GM18870 (cell line): ENCODE results near the gene GALNT11.

Source experiments
- ATAC-seq: cut with Tn5 transposase; IDR thresholded peaks from one replicate; pipeline ENCODE4 v1.9.1; 2021; ENCODE audit warnings: moderate library complexity; ENCODE audit not compliant: unreplicated experiment

The GALNT11 gene

DNA sequence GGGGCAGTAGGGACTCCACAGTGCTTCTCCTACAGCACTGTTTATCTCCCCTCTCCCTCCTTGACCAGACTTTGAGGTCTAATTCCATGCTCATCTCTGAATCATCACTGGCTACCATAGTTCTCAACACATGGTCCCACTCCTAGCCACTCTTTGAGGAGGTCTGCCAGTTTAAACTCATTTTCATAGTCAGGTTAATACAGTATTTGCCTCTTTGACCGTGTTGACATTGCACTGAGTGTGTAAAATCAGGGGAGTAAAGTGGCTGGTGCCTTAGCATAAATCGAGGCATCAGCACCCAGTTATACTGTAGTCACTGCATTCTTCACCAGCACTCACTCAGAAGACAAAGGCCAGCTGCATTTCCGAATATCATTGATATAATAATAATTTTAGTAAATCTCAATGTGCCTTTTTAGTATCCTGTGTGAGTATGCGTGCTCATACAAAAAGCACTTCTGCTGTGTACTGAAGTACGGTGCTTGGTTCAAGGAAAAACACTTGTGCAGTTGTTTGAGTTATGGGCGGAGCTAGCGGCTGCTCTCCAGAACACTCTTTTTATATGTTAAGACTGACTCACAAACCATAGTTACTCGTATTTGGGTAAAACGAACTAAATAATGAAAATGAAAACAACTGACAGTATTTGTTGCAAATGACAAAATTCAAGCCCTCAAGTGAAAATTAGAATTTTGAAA lies 89.7 kb downstream of the GALNT11 start:
- no peak for ATAC-seq

DNA sequence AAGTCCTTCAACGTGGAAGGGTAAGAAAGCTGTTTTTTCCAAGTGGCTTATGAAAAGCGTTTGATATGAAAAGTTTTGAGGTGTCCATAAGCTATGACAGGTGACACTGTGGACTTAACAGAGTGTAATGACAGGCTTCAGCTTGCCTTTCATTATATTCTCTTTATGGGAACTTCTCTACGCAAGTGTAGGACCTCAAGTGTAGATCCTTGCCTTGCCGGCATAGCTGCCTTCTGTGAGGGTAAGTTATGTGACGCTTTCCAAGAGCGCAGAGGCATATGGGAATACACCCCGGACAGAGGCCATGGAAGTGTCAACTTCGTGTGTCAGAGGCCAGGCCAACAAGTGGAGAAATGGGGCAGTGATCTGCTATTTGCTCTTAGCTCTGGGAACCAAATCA lies 91.9 kb downstream of the GALNT11 start:
- ATAC-seq: no peak

DNA sequence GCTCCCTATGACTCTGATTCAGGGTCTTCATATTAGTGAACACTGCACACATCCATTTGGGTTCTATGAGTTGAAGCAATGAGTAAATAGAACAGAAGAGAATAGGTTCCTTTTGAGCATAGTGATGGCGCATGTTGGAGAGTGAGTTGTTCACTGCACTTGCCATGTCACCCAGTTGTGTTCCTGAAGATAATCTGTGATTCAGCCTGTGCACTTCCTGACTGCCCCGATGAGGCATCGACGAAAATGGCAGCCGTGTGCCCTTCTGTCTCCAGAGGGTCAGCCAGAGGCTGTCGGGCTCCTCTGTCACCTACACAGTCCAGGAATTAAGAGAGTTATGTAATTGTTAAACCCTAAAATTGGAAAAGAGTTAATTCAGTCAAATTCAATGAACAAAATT lies 94.7 kb downstream of the GALNT11 start:
- no peak for ATAC-seq

DNA sequence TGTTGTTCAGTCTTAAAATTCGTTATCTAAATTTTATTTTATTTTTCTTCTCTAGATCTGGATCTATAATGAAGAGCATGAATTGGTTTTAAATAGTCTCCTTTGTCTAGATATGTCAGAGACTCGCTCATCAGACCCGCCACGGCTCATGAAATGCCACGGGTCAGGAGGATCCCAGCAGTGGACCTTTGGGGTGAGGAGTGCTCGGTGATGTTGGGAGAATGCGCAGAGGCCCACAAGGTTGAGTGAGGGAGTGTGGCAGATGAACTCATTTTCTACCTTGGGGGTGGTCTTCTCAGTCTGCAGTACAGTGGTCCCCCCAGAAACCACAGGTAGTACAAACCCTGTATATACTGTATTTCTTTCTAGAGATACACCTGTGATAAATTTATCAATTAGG lies 95.3 kb downstream of the GALNT11 start:
- no peak for ATAC-seq

DNA sequence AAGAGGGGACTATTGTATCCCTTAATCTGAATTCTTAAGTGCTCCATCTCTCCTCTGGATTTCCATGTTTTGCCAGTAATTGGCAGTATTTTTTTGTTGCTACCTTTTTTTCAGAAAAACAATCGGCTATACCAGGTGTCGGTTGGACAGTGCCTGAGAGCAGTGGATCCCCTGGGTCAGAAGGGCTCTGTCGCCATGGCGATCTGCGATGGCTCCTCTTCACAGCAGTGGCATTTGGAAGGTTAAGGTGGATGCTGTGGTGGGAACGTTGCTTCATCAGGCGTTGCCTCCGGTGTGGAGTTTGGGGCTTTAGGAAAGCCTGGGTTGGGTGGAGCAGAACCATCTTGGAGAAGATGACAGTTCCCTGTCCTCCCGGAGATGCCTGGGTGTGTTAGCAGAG lies 96.0 kb downstream of the GALNT11 start:
- no peak for ATAC-seq

DNA sequence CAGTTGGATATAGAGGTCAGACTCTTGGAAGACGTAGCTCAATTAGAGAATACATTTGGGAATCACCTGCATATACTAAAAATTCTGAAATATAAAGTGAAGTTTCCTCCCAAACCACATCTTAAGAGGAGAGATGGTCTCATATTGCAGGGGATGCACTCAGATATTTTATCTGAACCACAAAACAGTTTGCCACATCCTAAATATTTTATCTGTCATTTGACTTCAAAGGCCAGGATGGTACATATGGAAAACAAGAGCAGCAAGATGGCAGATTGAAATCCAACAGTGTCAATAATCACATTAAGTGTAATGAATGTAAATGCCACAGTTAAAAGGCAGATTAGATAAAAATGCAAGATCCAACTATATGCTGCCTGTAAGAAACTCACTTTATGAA lies 97.1 kb downstream of the GALNT11 start:
- ATAC-seq: no peak

DNA sequence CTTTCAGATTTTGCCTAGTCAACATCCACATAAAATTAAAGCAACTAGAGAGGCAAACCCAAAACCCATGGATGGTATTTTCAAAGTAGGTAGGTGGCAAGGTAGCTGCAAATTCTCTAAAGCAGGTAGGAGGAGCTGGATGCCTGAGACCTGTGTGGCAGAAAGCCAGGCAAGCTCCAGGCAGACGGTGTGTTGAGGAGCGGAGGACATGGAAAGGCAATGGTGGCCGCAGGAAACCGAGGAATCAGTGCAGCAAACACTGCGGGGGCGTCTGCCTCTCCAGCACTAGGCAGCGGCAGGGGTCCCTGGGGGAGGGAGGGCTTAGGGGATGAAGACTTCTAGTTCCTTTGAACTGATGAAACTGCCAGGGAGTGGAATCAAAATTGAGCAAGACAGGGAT lies 101.3 kb downstream of the GALNT11 start:
- ATAC-seq: no peak

DNA sequence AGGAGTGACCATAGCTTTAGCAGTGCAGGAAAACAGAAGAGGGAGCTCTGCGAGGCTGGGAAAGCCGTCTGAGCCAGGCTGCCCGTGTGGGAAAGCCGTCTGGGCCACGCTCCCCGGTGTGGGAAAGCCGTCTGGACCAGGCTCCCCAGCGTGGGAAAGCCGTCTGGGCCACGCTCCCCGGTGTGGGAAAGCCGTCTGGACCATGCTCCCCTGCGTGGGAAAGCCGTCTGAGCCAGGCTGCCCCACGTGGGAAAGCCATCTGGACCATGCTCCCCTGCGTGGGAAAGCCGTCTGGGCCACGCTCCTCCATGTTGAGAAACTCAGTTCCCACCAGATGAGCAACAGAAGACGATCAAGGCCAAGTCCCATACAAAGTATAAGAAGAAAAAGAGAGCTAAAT lies 101.8 kb downstream of the GALNT11 start:
- no peak for ATAC-seq

DNA sequence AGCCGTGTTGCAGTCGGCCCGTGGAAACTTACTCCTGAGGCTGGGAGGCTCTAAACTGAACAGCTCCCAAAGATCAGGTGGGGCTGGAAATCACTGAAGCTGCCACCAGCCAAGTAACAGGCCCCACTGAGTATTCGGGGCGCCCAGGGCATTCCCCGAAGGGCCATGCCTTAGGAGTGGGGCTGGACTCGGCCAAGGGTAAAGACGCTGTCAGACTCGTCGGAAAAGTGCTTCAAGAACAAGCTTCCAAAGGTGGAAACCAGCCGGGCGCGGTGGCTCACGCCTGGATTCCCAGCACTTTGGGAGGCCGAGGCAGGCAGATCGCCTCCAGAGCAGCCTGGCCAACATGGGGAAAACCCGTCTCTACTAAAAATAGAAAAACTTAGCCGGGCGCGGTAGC lies 102.8 kb downstream of the GALNT11 start:
- no peak for ATAC-seq

DNA sequence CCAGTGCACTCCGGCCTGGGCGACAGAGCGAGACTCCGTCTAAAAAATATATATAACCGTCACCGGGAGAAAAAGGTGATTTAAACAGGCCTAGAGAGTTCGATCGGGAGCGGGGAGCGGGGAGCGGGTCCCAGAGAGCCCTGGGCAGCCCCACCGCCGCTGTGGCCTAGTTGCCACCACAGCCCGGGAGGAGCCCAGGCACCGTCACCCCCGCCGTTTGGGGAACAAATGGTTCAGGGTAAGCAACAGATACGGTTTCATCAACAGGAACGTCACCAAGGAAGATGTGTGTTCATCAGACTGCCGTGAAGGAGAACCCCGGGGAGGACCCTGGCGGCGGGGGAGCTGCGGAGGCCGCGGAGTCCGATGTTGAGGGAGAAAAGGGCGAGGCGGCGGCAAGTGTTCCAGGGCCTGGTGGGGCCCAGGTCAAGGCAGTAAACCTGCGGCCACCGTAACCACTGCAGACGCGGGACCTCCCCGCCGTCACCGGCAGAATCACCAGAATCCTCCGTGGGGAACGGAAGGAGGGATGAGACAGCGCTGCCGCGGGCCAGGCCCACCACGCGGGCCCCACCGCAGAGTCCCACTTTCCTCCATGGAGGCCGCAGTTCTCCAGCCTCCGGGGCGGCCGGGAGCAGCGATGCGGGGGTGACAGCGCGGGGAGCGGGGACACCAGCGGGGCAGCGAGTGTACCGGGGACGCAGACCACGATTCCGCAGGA lies 103.4 kb downstream of the GALNT11 start:
- ATAC-seq: no peak

DNA sequence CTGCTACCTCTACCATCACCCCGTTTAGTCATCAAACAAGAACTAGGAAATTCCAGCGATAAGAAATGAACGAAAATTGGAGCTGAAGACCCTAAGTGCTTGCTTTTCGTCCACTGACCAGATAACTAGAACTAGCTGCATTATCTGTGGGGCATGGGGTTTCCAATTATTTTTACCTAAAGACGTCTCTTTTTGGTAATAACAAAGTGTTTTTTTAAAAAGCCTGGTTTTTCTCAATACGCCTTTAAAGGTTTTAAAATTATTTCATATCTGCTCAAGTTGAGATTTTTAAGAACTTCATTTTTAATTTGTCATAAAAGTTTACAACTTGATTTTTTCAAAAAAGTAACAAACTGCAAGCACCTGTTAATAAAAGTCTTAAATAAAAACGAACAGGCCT lies 104.2 kb downstream of the GALNT11 start:
- ATAC-seq: no peak

DNA sequence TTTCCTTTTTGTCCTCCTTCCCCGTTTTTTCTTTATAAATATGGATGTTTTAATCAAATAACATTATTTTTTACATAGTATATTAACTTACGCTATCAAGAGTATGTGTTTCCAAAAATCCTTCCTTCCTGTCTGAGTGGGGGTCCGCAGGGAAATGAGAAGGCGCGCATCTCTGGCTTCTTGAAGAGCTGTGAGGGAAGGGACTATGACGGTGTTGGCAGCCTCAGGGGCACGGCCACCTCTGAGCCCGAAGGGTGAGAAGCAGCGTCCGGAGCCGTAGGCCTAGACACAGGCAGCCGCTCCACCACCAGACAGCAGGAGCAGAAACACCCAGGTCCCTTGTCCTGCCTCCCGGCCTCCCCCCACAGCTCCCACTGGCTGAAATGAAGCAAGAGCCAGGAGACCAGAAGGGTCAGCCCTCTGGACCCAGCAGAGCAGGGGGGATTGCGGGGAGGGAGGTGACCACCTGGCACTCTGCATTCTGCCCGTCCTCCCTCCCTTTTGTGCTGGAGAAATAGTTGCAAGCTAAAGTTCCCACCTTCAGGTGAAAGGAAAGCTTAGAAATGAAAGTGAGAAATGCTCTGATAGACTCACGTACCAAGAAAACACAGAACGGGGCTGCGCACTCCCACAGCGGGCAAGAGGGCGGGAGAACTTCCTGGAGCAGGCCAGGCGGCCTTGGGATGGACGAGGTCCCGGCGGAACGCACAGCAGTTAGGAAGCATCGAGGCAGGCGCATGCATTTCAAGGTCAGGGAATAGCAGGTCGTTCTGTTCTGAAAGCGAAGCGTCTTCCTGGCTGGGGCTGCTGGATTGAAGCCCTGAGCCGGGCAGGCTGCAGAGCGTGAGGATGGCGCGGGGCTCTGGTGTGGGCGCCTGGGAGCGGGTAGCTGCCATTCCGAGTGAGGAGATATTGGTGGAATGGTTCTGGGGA lies 105.5 kb downstream of the GALNT11 start:
- ATAC-seq: no peak

DNA sequence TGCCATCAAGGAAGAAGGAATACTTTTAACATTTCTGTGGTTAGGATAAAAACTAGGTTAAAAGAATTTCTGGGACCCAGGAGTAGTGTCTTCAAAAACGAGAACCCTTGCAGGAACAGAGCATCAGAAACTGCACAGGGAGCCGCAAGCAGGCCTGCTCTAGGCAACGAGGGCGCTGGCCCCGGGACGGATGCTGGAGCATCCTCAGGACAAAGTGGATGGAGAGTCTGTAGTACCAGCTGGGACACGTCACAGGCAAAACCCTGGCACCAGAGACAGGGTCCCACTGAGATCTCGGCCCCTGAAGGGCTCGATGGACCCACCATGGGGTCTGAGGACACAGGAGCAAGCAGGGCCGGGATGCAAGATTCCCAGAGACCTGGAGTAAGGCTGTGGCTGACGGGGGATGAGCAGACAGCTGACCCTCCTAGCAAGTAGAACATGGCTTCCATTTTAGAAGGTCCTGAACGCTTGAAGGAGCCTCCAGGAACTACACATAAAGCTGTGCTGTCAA lies 106.6 kb downstream of the GALNT11 start:
- ATAC-seq: no peak

DNA sequence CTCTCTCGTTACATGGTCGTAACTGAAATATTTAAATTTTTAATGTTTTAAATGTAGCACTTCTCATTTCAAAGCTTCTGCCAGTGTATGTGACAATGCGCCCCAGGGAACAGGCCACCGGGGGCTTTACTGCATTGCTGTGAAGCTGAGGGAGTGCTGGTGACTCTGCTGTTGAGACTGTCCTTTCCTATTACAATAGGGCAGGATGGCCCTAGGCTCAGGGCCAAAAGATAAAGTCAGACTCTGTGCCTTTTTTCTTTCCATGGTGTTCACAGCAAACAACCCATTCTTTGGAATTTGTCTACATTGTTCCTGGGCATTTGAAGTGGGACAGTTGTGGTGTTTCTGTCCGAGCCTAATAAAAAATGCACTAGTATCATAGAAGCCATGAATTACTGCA lies 107.3 kb downstream of the GALNT11 start:
- ATAC-seq: no peak

DNA sequence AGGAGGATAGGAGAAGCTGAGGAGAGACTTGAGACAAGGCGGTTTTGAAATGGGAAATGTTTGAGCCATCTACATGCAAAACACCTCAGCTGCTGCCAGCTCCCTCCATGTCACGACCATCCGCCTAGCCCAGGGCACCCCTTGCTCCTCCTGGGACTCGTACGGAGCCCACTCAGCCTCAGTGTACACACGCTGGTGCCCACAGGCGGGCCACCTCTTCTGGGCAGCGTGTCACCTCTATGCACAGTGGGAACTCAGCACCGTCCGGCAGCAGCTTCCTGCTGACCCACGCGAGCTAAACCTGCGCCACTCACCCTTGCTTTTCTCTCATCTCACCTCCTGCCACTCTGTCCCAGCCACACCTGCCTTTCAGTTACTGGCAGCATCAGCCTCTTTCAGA lies 108.3 kb downstream of the GALNT11 start:
- ATAC-seq: no peak

DNA sequence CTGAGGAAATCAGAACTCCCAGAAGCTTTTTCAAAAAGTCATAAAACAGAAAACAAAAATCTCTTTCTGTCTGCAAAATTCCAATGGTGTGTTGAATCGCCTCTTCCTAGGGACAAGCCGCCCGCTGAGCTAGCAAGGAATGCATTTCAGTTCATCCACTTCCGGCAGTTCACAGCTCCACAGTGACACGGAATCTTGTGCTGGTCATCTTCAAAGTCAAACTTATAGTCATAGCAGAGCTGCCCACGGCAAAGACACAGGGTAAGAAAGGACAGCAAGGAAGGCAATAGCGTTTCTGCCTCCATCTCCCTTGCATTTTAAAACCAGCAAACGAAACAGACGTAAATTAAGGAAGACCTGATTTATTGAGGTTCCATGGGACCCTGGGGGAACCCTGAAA lies 111.2 kb downstream of the GALNT11 start:
- ATAC-seq: no peak

DNA sequence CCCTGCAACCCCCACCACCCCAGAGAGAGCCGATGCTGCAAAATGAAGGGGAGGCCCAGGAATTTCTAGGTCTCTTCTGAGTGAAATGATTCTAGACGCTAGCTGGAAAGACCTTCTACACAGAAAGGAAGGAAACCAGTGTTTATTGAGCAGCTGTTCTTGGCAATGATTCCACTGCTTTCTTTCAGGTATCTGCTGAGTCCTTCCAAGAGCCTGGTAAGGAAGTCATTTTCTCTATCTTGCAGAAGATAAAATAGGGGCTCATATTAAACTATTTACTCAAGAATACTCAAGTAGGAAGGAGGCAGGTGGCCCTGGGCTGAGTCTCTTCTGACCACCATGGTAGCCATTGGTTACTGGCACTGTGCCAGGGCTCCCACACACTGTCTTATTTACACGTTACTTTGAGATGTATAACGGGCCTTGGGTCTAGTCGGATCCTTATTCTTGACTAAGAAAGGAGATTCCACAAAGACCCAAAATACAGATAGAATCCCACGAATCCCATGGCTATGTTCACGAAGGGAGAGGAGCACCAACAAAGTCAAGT lies 112.1 kb downstream of the GALNT11 start:
- ATAC-seq: no peak

DNA sequence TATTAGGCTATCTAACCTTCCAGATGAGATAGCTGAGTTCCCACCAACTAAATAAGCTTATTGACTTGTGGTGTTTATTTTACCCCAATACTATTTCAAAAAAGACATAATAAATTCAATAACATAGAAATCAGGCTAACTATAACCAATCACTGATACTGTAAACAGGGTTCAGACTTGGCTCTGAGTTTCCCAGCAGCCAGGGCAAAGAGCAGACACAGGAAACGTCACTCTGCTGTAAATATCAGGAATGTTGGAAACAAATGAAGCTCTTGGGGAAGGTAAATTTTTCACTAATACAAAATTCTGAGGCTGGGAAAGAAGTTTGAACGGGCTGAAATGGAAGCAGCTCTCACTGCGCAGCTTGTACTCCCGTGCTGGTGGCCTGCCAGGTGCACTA lies 114.6 kb downstream of the GALNT11 start:
- ATAC-seq: no peak

DNA sequence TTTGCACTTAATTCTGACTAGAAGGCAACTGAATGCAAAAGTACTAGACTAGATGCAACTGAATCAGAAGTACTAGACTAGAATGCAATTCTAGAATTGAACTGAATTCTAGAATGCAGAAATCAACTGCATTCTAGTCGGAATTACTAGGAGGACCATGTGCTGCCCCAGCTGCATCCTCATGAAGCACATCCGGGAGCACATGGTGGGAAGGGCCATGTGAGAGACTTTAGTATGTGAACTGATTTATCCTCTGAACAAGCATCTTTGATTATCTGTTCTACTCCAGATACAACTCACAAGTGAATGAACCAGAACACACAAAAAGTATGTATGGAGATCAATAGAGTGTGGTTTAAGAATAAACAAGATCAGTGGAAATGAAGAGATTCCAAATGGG lies 115.1 kb downstream of the GALNT11 start:
- ATAC-seq: no peak

DNA sequence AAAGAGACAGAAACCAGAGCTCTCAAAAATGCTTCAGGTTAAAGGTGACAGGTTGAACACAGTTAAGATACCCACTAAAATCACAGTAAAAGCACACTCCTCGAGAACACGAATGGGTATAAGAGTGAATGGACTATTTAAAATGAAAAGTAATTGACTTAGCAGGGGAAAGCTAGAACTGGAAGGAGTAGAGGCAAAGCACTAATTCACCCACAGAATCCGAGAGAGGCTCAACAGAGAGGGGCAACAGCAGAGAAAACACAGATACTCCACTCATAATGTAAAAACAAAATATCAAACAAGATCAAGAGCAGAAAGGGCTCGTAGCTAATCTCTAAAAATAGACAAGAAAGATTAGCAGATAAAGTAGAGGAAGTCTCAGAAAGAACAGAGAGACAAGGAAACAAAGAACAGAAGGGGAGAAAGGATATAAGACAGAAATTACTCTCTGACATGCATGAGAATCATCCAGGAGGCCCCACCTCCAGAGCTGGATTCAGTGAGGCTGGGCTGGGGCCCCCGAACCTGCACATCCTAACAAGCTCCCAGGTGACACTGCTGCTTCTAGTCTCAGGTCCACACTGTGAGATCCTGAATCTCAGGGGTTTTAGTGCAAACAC lies 117.6 kb downstream of the GALNT11 start:
- ATAC-seq: no peak
